ENCODE data around the gene PDE3A. TPM values are rescaled to one million over a fixed set of nuclear protein-coding genes. Genes with fewer than 3 reads are reported as not detected.
"Not testable (repeated sequence)": the region's sequence is repeated elsewhere in the genome, so short reads cannot be mapped to it uniquely, and the experiment has no call there.

PDE3A gene
- total RNA-seq, 6 experiments from 2014 or later = 0.79 to 2.4 (median 1.3) TPM

GRCh38 chr12:20602641-20603391 lies 234.5 kb downstream of the PDE3A start:
- DNase-seq (no peak), ATAC-seq (peak in 1 of 4 donors; percentile 41)
- TF ChIP-seq, protein P1, sequence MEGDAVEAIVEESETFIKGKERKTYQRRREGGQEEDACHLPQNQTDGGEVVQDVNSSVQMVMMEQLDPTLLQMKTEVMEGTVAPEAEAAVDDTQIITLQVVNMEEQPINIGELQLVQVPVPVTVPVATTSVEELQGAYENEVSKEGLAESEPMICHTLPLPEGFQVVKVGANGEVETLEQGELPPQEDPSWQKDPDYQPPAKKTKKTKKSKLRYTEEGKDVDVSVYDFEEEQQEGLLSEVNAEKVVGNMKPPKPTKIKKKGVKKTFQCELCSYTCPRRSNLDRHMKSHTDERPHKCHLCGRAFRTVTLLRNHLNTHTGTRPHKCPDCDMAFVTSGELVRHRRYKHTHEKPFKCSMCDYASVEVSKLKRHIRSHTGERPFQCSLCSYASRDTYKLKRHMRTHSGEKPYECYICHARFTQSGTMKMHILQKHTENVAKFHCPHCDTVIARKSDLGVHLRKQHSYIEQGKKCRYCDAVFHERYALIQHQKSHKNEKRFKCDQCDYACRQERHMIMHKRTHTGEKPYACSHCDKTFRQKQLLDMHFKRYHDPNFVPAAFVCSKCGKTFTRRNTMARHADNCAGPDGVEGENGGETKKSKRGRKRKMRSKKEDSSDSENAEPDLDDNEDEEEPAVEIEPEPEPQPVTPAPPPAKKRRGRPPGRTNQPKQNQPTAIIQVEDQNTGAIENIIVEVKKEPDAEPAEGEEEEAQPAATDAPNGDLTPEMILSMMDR (IDR thresholded peaks at IDR 0.05) = no peak
- no peak for TF ChIP-seq POLR2A (IDR thresholded peaks at IDR 0.05)
- Histone ChIP-seq H3K27me3 (no peaks in the 10 kb centered on the region), H3K9me3 (no peaks in the 10 kb centered on the region), H3K27ac (peak overlapping the region in 1 of 3 donors; percentile 4), H3K36me3 (no peaks in the 10 kb centered on the region), H3K4me3 (no peak overlapping the region), H3K4me1 (no peaks in the 10 kb centered on the region)
- intact Hi-C loops (cut with DNase I) = no loop called here
- WGBS (ENCODE audit: insufficient coverage, low coverage, low lambda C conversion rate, missing lambda C conversion rate) = 38% methylated on average over 4 of the region's 4 CpGs

DNA sequence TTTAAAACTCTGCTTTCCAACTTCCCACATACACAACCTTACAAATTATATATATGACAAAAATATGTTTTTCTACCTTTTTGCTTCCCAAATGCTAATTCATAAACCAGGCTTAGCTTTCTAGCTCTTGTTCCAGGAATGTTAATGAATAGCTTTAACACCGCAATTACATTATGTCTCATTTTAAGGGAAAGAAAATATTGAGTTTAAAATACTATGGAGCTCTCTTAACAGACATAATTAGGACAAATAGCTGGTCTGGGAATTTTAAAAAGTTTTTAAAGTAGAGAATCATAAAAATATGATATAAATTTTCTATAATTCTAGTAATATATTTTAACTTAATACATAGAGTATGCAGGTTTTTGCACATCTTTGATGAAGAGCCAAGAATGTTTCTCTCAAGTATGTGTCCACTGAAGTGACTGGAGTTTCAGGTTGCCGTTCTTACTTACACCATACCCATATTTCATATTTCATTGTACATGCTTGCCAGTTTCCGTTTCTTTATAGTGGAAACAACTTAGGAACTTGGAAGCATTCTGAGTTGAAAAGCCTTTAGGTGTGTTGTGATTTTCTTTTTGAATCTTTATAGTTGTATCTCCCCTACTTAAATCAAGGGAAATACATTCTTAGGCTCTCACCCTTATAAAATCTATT lies 236.2 kb downstream of the PDE3A start:
- no peak overlapping the region for H3K4me3 ChIP-seq
- intact Hi-C loops (cut with DNase I) = no loop called here
- no peak for DNase-seq

DNA sequence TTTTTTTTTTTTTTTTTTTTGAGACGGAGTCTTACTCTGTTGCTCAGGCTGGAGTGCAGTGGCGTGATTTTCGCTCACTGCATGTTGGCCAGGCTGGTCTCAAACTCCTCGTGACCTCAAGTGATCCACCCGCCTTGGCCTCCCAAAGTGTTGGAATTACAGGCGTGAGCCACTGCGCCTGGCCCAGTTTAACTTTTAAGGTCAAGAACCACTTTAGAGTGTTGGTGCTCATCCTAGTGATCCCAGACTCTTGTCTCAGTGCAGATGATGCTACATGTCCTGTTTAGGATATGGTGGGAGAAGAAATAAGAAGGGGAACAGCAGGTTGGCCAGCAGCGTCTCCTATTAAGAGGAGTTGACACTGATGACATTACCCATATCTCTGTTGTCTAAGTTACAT lies 246.7 kb downstream of the PDE3A start:
- not testable (repeated sequence) for H3K4me3 ChIP-seq
- WGBS (ENCODE audit: insufficient coverage, low coverage, low lambda C conversion rate, missing lambda C conversion rate) = 82% methylated on average over 5 of the region's 8 CpGs

More for the DNA sequence above, 236.2 kb downstream of the PDE3A start:
- Histone ChIP-seq H3K36me3 (no peaks in the 10 kb centered on the region), H3K27me3 (no peaks in the 10 kb centered on the region), H3K4me1 (no peaks in the 10 kb centered on the region), H3K27ac (no peak overlapping the region), H3K9me3 (no peaks in the 10 kb centered on the region)
- ATAC-seq = no peak
- WGBS (ENCODE audit: insufficient coverage, low coverage, low lambda C conversion rate, missing lambda C conversion rate) = 72% methylated on average over 3 of the region's 3 CpGs
- TF ChIP-seq POLR2A (IDR thresholded peaks at IDR 0.05) = no peak
- TF ChIP-seq, protein P1 (IDR thresholded peaks at IDR 0.05) = no peak

GRCh38 chr12:20616093-20616492 lies 247.8 kb downstream of the PDE3A start:
- TF ChIP-seq, protein P1 (IDR thresholded peaks at IDR 0.05) = no peak
- TF ChIP-seq POLR2A (IDR thresholded peaks at IDR 0.05) = no peak

More for the DNA sequence above, 246.7 kb downstream of the PDE3A start:
- H3K27ac ChIP-seq; H3K9me3 ChIP-seq; intact Hi-C loops (cut with DNase I); DNase-seq; H3K36me3 ChIP-seq; H3K4me1 ChIP-seq; H3K27me3 ChIP-seq; ATAC-seq: not testable (repeated sequence)

GRCh38 chr12:20620261-20620660 lies 251.9 kb downstream of the PDE3A start:
- H3K4me3 ChIP-seq = no peak overlapping the region
- no peak for DNase-seq
- no peak for TF ChIP-seq POLR2A (IDR thresholded peaks at IDR 0.05)
- TF ChIP-seq, protein P1 (IDR thresholded peaks at IDR 0.05) = no peak
- H3K9me3 ChIP-seq = no peaks in the 10 kb centered on the region
- H3K4me1 ChIP-seq = no peaks in the 10 kb centered on the region
- no peaks in the 10 kb centered on the region for H3K27me3 ChIP-seq
- H3K27ac ChIP-seq = no peak overlapping the region
- no peaks in the 10 kb centered on the region for H3K36me3 ChIP-seq
- WGBS (ENCODE audit: insufficient coverage, low coverage, low lambda C conversion rate, missing lambda C conversion rate) = 60% methylated on average over 2 of the region's 2 CpGs
- intact Hi-C loops (cut with DNase I) = no loop called here
- ATAC-seq = no peak

More at GRCh38 chr12:20616093-20616492, 247.8 kb downstream of the PDE3A start:
- intact Hi-C loops (cut with DNase I) = no loop called here
- H3K4me3 ChIP-seq = no peak overlapping the region
- WGBS (ENCODE audit: insufficient coverage, low coverage, low lambda C conversion rate, missing lambda C conversion rate) = 83% methylated on average over 6 of the region's 6 CpGs
- no peak overlapping the region for H3K27ac ChIP-seq
- H3K9me3 ChIP-seq = no peaks in the 10 kb centered on the region
- DNase-seq (no peak), ATAC-seq (no peak)
- no peaks in the 10 kb centered on the region for H3K27me3 ChIP-seq
- H3K4me1 ChIP-seq = no peaks in the 10 kb centered on the region
- no peaks in the 10 kb centered on the region for H3K36me3 ChIP-seq
